Keratinocyte (primary cell): ENCODE data around the gene LLCFC1. TPM values are rescaled to one million over a fixed set of nuclear protein-coding genes. Genes with fewer than 3 reads are reported as not detected.

Source experiments
- DNase-seq: peaks from one replicate; pipeline ENCODE4 v3.0.0-alpha.2; 2011; ENCODE audit warnings: low read depth, missing footprints, low spot score
- FAIRE-seq: peaks from 2 replicates; lab custom pipeline; 2011; peaks lifted over from hg19 to GRCh38; lab: Jason Lieb, UNC
- H2AFZ ChIP-seq: 2 replicates; pipeline ENCODE4 v1.6.0; 2012; ENCODE audit warnings: low read length, control low read depth, inconsistent platforms; ENCODE audit not compliant: control insufficient read depth
- H3K27ac ChIP-seq: 2 replicates; pipeline ENCODE4 v1.5.1; 2011; ENCODE audit warnings: low read length; ENCODE audit not compliant: control insufficient read depth, insufficient read depth
- H3K27me3 ChIP-seq: 3 replicates; pipeline ENCODE4 v1.6.0; 2011; ENCODE audit warnings: low read length; ENCODE audit not compliant: control insufficient read depth, insufficient read depth; ENCODE audit errors: extremely low read depth
- H3K36me3 ChIP-seq, 2 experiments: 2 replicates in 1 of 2; 3 replicates in 1 of 2; pipeline ENCODE4 v1.5.1; 2011; ENCODE audit warnings: low read length in 2 of 2, mild to moderate bottlenecking in 1 of 2; ENCODE audit not compliant: control insufficient read depth in 2 of 2, insufficient read depth in 2 of 2; ENCODE audit errors: extremely low read depth in 1 of 2
- H3K4me1 ChIP-seq: 3 replicates; pipeline ENCODE4 v1.5.1; 2011; ENCODE audit warnings: low read length; ENCODE audit not compliant: control insufficient read depth, insufficient read depth; ENCODE audit errors: extremely low read depth
- H3K4me2 ChIP-seq: 3 replicates; pipeline ENCODE4 v1.6.0; 2011; ENCODE audit warnings: low read depth, low read length; ENCODE audit not compliant: control insufficient read depth, insufficient read depth; ENCODE audit errors: extremely low read depth
- H3K4me3 ChIP-seq, 3 experiments: fragments of 200-600 bp in 1 of 3; sonication (generic) in 1 of 3; 2 replicates in 2 of 3; 3 replicates in 1 of 3; pipeline ENCODE4 v1.5.1; 2011 to 2016; ENCODE audit warnings: low read length in 3 of 3, mild to moderate bottlenecking in 3 of 3, control low read depth in 2 of 3, inconsistent platforms in 1 of 3, low read depth in 1 of 3, mixed read lengths in 1 of 3, mixed run types in 1 of 3, moderate library complexity in 1 of 3; ENCODE audit not compliant: control insufficient read depth in 2 of 3, insufficient read depth in 2 of 3; ENCODE audit errors: extremely low read depth in 1 of 3
- H3K79me2 ChIP-seq: 2 replicates; pipeline ENCODE4 v1.6.0; 2012; ENCODE audit warnings: low read length; ENCODE audit not compliant: control insufficient read depth, insufficient read depth
- H3K9ac ChIP-seq: 3 replicates; pipeline ENCODE4 v1.6.0; 2011; ENCODE audit warnings: low read length; ENCODE audit not compliant: control insufficient read depth, insufficient read depth; ENCODE audit errors: extremely low read depth
- H3K9me1 ChIP-seq: 3 replicates; pipeline ENCODE4 v1.6.0; 2011; ENCODE audit warnings: low read length; ENCODE audit not compliant: control insufficient read depth, insufficient read depth; ENCODE audit errors: extremely low read depth
- H3K9me3 ChIP-seq: 2 replicates; pipeline ENCODE4 v1.5.1; 2012; ENCODE audit warnings: low read depth, low read length; ENCODE audit not compliant: control insufficient read depth
- H4K20me1 ChIP-seq: 3 replicates; pipeline ENCODE4 v1.6.0; 2011; ENCODE audit warnings: low read length; ENCODE audit not compliant: control insufficient read depth, insufficient read depth; ENCODE audit errors: extremely low read depth
- CTCF ChIP-seq, 3 experiments: IDR thresholded peaks in 1 of 3; conservative IDR thresholded peaks in 1 of 3; optimal IDR thresholded peaks in 1 of 3; 2 replicates in 2 of 3; 3 replicates in 1 of 3; pipeline versions ENCODE3 to v1.5.1; 2011; ENCODE audit warnings: low read length in 3 of 3, mild to moderate bottlenecking in 3 of 3, moderate library complexity in 2 of 3, control low read depth in 1 of 3, inconsistent platforms in 1 of 3; ENCODE audit not compliant: insufficient read depth in 2 of 3; ENCODE audit errors: extremely low read depth in 1 of 3
- EZH2 ChIP-seq: IDR thresholded peaks from one replicate; pipeline ENCODE4 v1.6.1; 2012; ENCODE audit warnings: inconsistent platforms, mild to moderate bottlenecking, low read length, moderate library complexity
- dilution Hi-C: fragments of 300-500 bp; cut with MboI; formaldehyde crosslinking; loops from one replicate; pipeline ENCODE4 v1.7.0; 2020; ENCODE audit warnings: low sequenced_read_pairs; ENCODE audit not compliant: extremely low pct_ligation_motif_present
- polyA minus RNA-seq, 3 experiments: library from RNA; depleted of rRNA, polyadenylated mRNA; stranded (reverse); fragments of >200 nt; gene quantifications; 1 replicate in 1 of 3; 2 replicates in 1 of 3; 3 replicates in 1 of 3; pipeline ENCODE4 v1.2.3, GENCODE V29; 2011
- polyA plus RNA-seq, 5 experiments: library from polyadenylated mRNA; depleted of rRNA in 3 of 5; stranded (reverse) in 3 of 5; stranded (forward) in 1 of 5; unstranded in 1 of 5; fragments of >200 nt; gene quantifications; 1 replicate in 1 of 5; 2 replicates in 3 of 5; 3 replicates in 1 of 5; pipeline versions ENCODE4 v1.2.1 to v1.2.3, GENCODE V29; 2011 to 2012; ENCODE audit warnings: missing spikeins in 2 of 5, low read depth in 1 of 5, low replicate concordance in 1 of 5

The LLCFC1 gene
- polyA plus RNA-seq (not detected in 3 replicates), polyA minus RNA-seq (not detected in 3 replicates)
- not detected for polyA plus RNA-seq (2011; ENCODE audit: low read depth)
- not detected in 2 replicates for polyA plus RNA-seq (2011; cell fraction: cytosol; rRNA removed)
- not detected in 2 replicates for polyA plus RNA-seq (2011; cell fraction: nucleus; rRNA removed)
- not detected in 2 replicates for polyA plus RNA-seq (2012; ENCODE audit: low replicate concordance)
- not detected for polyA minus RNA-seq (2011; cell fraction: cytosol; rRNA and poly(A)+ RNA removed)
- polyA minus RNA-seq (2011; cell fraction: nucleus; rRNA and poly(A)+ RNA removed) = not detected in 2 replicates

DNA sequence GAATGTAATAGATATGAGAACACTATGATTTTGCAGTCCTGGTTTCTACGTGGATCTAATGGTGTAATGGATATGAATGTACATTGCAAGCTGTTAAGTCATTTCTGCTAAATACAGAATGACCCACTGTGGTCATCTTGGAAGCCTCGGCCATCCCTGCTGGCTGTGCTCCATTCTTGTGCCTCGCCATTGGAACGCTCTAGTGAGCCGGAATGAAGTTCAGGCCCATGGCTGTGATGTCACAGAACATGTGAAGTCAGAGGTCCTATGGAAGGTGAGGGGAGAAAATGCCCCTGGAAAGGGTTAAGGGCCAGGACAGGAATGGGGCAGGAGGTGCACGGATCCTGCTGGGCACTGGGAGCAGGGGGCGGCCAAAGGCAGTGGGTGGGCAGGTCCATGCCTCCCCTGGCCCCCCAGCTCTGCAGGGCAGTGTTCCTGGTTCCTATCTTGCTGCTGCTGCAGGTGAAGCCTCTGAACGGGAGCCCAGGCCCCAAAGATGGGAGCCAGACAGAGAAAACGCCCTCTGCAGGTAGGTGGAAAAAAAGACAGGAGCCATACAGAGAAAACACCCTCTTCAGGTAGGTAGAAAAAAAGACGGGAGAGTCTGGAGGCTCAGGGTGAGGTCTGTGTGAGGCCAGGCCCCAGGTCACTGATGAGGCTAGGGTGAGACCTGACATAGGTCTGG is at the start of gene LLCFC1:
Gene LLCFC1 (plus strand): TSS at position 259 of the 685 bp plus-strand sequence. CDS start 138 bp downstream, at position 397.
- Histone ChIP-seq H3K9ac (no peak within 1 kb of the TSS), H3K4me2 (no peak within 1 kb of the TSS), H3K4me3 (no peak within 1 kb of the TSS), H3K9me1 (no peaks in the 10 kb centered on the region), H3K36me3 (no peaks in the 10 kb centered on the region), H3K27ac (no peak within 1 kb of the TSS), H3K4me1 (peaks cover 13% of the 10 kb centered on the region), H4K20me1 (no peaks in the 10 kb centered on the region), H3K27me3 (no peaks in the 10 kb centered on the region), H3K79me2 (no peaks in the 10 kb centered on the region), H2AFZ (no peak within 1 kb of the TSS), H3K9me3 (no peaks in the 10 kb centered on the region)
- no peak for FAIRE-seq
- TF ChIP-seq EZH2 (no peak), CTCF (optimal IDR thresholded peaks at IDR 0.05 in 1 of 3, IDR thresholded peaks at IDR 0.05 in 1 of 3, conservative IDR thresholded peaks at IDR 0.05 in 1 of 3; ENCODE audit: extremely low read depth in 1 of 3, insufficient read depth in 2 of 3, low read length in 3 of 3) (peak in 2 of 3 experiments; percentile 21 to 72)
- DNase-seq = no peak
- dilution Hi-C loops = no loop called here

GRCh38 chr7:142889816-142890215 is 49.5 kb upstream of the LLCFC1 start:
- Histone ChIP-seq H3K36me3 (no peaks in the 10 kb centered on the region), H3K4me3 (no peak overlapping the region), H3K9me1 (no peaks in the 10 kb centered on the region), H3K79me2 (no peaks in the 10 kb centered on the region), H3K27me3 (peaks cover 5% of the 10 kb centered on the region), H3K4me1 (peaks cover 11% of the 10 kb centered on the region), H4K20me1 (no peaks in the 10 kb centered on the region), H3K4me2 (no peak overlapping the region), H3K9me3 (no peaks in the 10 kb centered on the region), H3K27ac (no peak overlapping the region), H2AFZ (no peak overlapping the region), H3K9ac (no peak overlapping the region)
- no peak for TF ChIP-seq EZH2
- no peak for TF ChIP-seq CTCF (optimal IDR thresholded peaks at IDR 0.05 in 1 of 3, IDR thresholded peaks at IDR 0.05 in 1 of 3, conservative IDR thresholded peaks at IDR 0.05 in 1 of 3; ENCODE audit: extremely low read depth in 1 of 3, insufficient read depth in 2 of 3, low read length in 3 of 3)
- DNase-seq = no peak
- dilution Hi-C loops = no loop called here
- FAIRE-seq = no peak
